Left lung (tissue), 10 donors: ENCODE measurements around the gene GPX5. TPM values are rescaled to one million over a fixed set of nuclear protein-coding genes. Genes with fewer than 3 reads are reported as not detected.

Experiments
- ATAC-seq: fragments of 200-7000 bp; cut with Tn5 transposase; one replicate; pipeline ENCODE4 v1.9.1; 2020; ENCODE audit warnings: moderate library complexity
- DNase-seq, 4 donors: peaks; one replicate each; pipeline ENCODE4 v3.0.0-alpha.2; 2013 to 2020
- H3K27ac ChIP-seq, 2 donors: fragments of 200-600 bp; sonication (generic) in 1 of 2; one replicate each; pipeline versions ENCODE4 v1.5.0 to v1.8.0; 2020 to 2021
- H3K27me3 ChIP-seq, 2 donors: fragments of 200-600 bp; sonication (generic) in 1 of 2; one replicate each; pipeline versions ENCODE4 v1.5.0 to v1.8.0; 2020 to 2021
- H3K36me3 ChIP-seq, 2 donors: fragments of 200-600 bp; sonication (generic) in 1 of 2; one replicate each; pipeline versions ENCODE4 v1.5.0 to v1.8.0; 2020 to 2021
- H3K4me1 ChIP-seq, 2 donors: fragments of 200-600 bp; one replicate each; pipeline ENCODE4 v1.8.0; 2021
- H3K4me3 ChIP-seq, 2 donors: fragments of 200-600 bp; sonication (generic) in 1 of 2; one replicate each; pipeline versions ENCODE4 v1.5.0 to v1.8.0; 2020 to 2021; ENCODE audit warnings: mild to moderate bottlenecking in 1 of 2
- H3K9me3 ChIP-seq, 2 donors: fragments of 200-600 bp; sonication (generic) in 1 of 2; one replicate each; pipeline versions ENCODE4 v1.5.0 to v1.8.0; 2020 to 2021
- CTCF ChIP-seq, 2 donors: fragments of 200-600 bp; sonication (generic) in 1 of 2; IDR thresholded peaks; one replicate each; pipeline versions ENCODE4 v1.5.0 to v1.8.0; 2021; ENCODE audit warnings: antibody characterized with exemption in 2 of 2
- intact Hi-C, 2 donors: fragments of 100-400 bp; cut with DNase I; formaldehyde crosslinking; loops; one replicate each; pipeline versions ENCODE4 v1.11.2 to v1.14.2; 2022
- polyA plus RNA-seq, 6 donors: library from polyadenylated mRNA; unstranded; fragments of 120-200 nt; gene quantifications; one replicate each; pipeline ENCODE4 v1.2.1, GENCODE V29; 2013; ENCODE audit not compliant: insufficient read length in 6 of 6
- total RNA-seq, 2 donors: library from RNA; stranded (reverse); fragmentation: NEBNext Ultra II Directional; extraction: Animal tissue kit (Norgen Biotek cat#: 25700); gene quantifications; one replicate each; pipeline ENCODE4 v1.2.1, GENCODE V29; 2021
- donor health status: DM: no; HTN: yes; CAD: no.
- donor health status: DM: no; HTN: no; CAD: no.

GPX5 gene
- total and polyA plus RNA-seq, 8 donors: 0.11 to 0.31 (median 0.22) TPM; not detected in 4

- Histone ChIP-seq H3K4me3 (no peak overlapping the region), H3K27me3 (peaks cover 3 to 64% of the 10 kb centered on the region in 2 donors), H3K27ac (no peak overlapping the region), H3K4me1 (no peaks in the 10 kb centered on the region), H3K9me3 (no peaks in the 10 kb centered on the region), H3K36me3 (no peaks in the 10 kb centered on the region)
- TF ChIP-seq CTCF (IDR thresholded peaks at IDR 0.05): no peak
- no peak for DNase-seq
- ATAC-seq: no peak
- intact Hi-C loops: no loop called here
Measured at GRCh38 chr6:28553384-28553985, 27.8 kb downstream of the GPX5 start.

- Histone ChIP-seq H3K4me3 (no peak overlapping the region), H3K4me1 (no peaks in the 10 kb centered on the region), H3K36me3 (no peaks in the 10 kb centered on the region), H3K9me3 (no peaks in the 10 kb centered on the region), H3K27me3 (peaks cover 3 to 64% of the 10 kb centered on the region in 2 donors), H3K27ac (no peak overlapping the region)
- ATAC-seq (no peak), DNase-seq (peak in 1 of 4 donors; percentile 34)
- intact Hi-C loops: no loop called here
- TF ChIP-seq CTCF (IDR thresholded peaks at IDR 0.05): no peak
Measured at GRCh38 chr6:28553986-28554881, 28.6 kb downstream of the GPX5 start.

- no peak for TF ChIP-seq CTCF (IDR thresholded peaks at IDR 0.05)
- DNase-seq: no peak
- Histone ChIP-seq H3K9me3 (no peaks in the 10 kb centered on the region), H3K36me3 (no peaks in the 10 kb centered on the region), H3K27ac (no peak overlapping the region), H3K27me3 (peaks cover 3 to 57% of the 10 kb centered on the region in 2 donors), H3K4me3 (no peak overlapping the region), H3K4me1 (no peaks in the 10 kb centered on the region)
- no peak for ATAC-seq
- intact Hi-C loops: no loop called here
Measured at GRCh38 chr6:28555136-28555535, 29.5 kb downstream of the GPX5 start.

GRCh38 chr6:28558629-28559028, 32.9 kb downstream of the GPX5 start:
- Histone ChIP-seq H3K27me3 (peaks cover 3 to 39% of the 10 kb centered on the region in 2 donors), H3K4me3 (no peak overlapping the region), H3K27ac (no peak overlapping the region), H3K4me1 (no peaks in the 10 kb centered on the region), H3K9me3 (no peaks in the 10 kb centered on the region), H3K36me3 (no peaks in the 10 kb centered on the region)
- intact Hi-C loops: no loop called here
- ATAC-seq (no peak), DNase-seq (no peak)
- TF ChIP-seq CTCF (IDR thresholded peaks at IDR 0.05): no peak

- no peaks in the 10 kb centered on the region for H3K9me3 ChIP-seq
- H3K27ac ChIP-seq: no peak overlapping the region
- H3K4me1 ChIP-seq: no peaks in the 10 kb centered on the region
- no peak overlapping the region for H3K4me3 ChIP-seq
- intact Hi-C loops: no loop called here
- no peak for DNase-seq
- ATAC-seq: no peak
- no peak for TF ChIP-seq CTCF (IDR thresholded peaks at IDR 0.05)
- peaks cover 0 to 24% of the 10 kb centered on the region in 2 donors for H3K27me3 ChIP-seq
- no peaks in the 10 kb centered on the region for H3K36me3 ChIP-seq
Measured at GRCh38 chr6:28563430-28564095, 37.9 kb downstream of the GPX5 start.
